ENCODE measurements around the gene MEX3D.

GRCh38 chr19:1507192-1507660, 60.9 kb downstream of the MEX3D start:
- TF ChIP-seq POLR2A (IDR thresholded peaks at IDR 0.05) (no peak), CTCF (IDR thresholded peaks at IDR 0.05) (no peak)
